HepG2 (cell line): Measurements from ENCODE around the gene KRT40. TPM values are rescaled to one million over a fixed set of nuclear protein-coding genes. Genes with fewer than 3 reads are reported as not detected.
"Not testable (repeated sequence)": the region's sequence is repeated elsewhere in the genome, so short reads cannot be mapped to it uniquely, and the experiment has no call there.

Experiments
- ATAC-seq: fragments of 200-7000 bp; cut with Tn5 transposase; 3 replicates; pipeline ENCODE4 v1.9.1; 2020; ENCODE audit warnings: mild to moderate bottlenecking, moderate library complexity
- BruUV-seq: library from RNA; stranded (reverse); fragments of 400-500 nt; replicated peaks from 2 replicates; lab custom pipeline; 2021; lab: Mats Ljungman, UMichigan
- CTCF ChIA-PET: fragments of 300-600 bp; formaldehyde crosslinking; extraction: SDS; loops from one replicate; lab custom pipeline; 2021; ENCODE audit warnings: low total read pairs, inconsistent platforms, low intra/inter-chr PET ratio; lab: Yijun Ruan, JAX
- POLR2A ChIA-PET: fragments of 350-600 bp; sonication (Branson Sonifier 250); formaldehyde crosslinking; loops from one replicate; lab custom pipeline; 2020; ENCODE audit warnings: antibody characterized with exemption, inconsistent platforms; lab: Yijun Ruan, JAX
- DNase-seq: peaks from one replicate; pipeline ENCODE4 v3.0.0-alpha.2; 2015; ENCODE audit warnings: low spot score
- FAIRE-seq: peaks from 3 replicates; lab custom pipeline; 2011; peaks lifted over from hg19 to GRCh38; lab: Jason Lieb, UNC
- H2AFZ ChIP-seq: one replicate; pipeline ENCODE4 v1.6.1; 2011; ENCODE audit warnings: low read length, inconsistent platforms
- H3K27ac ChIP-seq: fragments of 300-600 bp; 3 replicates; pipeline ENCODE4 v1.8.0; 2011; ENCODE audit warnings: mixed run types, mild to moderate bottlenecking, mixed read lengths, low read length, inconsistent platforms; ENCODE audit not compliant: insufficient read depth; ENCODE audit errors: extremely low read length
- H3K27me3 ChIP-seq, 2 experiments: fragments of 200-600 bp in 1 of 2; 2 replicates in 1 of 2; 3 replicates in 1 of 2; pipeline versions ENCODE4 v1.6.0 to v1.8.0; 2011; ENCODE audit warnings: low read length in 2 of 2, mild to moderate bottlenecking in 2 of 2, moderate library complexity in 2 of 2, inconsistent platforms in 1 of 2; ENCODE audit not compliant: insufficient read depth in 2 of 2, control insufficient read depth in 1 of 2
- H3K36me3 ChIP-seq, 2 experiments: fragments of 200-600 bp in 1 of 2; replicated peaks in 1 of 2; 2 replicates in 1 of 2; 3 replicates in 1 of 2; pipeline versions ENCODE4 v1.5.1 to v1.8.0; 2011; ENCODE audit warnings: low read length in 2 of 2, inconsistent platforms in 1 of 2; ENCODE audit not compliant: insufficient read depth in 2 of 2, control insufficient read depth in 1 of 2
- H3K4me1 ChIP-seq: 2 replicates; pipeline ENCODE4 v1.5.1; 2012; ENCODE audit warnings: low read length, inconsistent platforms; ENCODE audit not compliant: insufficient read depth
- H3K4me2 ChIP-seq: 2 replicates; pipeline ENCODE4 v1.6.0; 2011; ENCODE audit warnings: low read depth, low read length, inconsistent platforms
- H3K4me3 ChIP-seq, 3 experiments: fragments of 200-600 bp in 1 of 3; sonication (generic), shearing (Covaris generic) in 1 of 3; replicated peaks in 1 of 3; 2 replicates each; pipeline ENCODE4 v1.5.1; 2011 to 2016; ENCODE audit warnings: low read length in 3 of 3, inconsistent platforms in 2 of 3, low read depth in 2 of 3, mild to moderate bottlenecking in 2 of 3, control low read depth in 1 of 3, mixed read lengths in 1 of 3; ENCODE audit not compliant: insufficient read depth in 1 of 3
- H3K79me2 ChIP-seq: one replicate; pipeline ENCODE4 v1.6.1; 2011; ENCODE audit warnings: low read length, inconsistent platforms; ENCODE audit not compliant: insufficient read depth
- H3K9ac ChIP-seq: 2 replicates; pipeline ENCODE4 v1.6.0; 2011; ENCODE audit warnings: mild to moderate bottlenecking, low read depth, low read length, inconsistent platforms; ENCODE audit not compliant: insufficient read depth
- H3K9me3 ChIP-seq: 2 replicates; pipeline ENCODE4 v1.5.1; 2012; ENCODE audit warnings: mild to moderate bottlenecking, low read length
- H4K20me1 ChIP-seq: 2 replicates; pipeline ENCODE4 v1.6.0; 2011; ENCODE audit warnings: inconsistent platforms, mild to moderate bottlenecking, low read length, moderate library complexity; ENCODE audit not compliant: insufficient read depth
- ZNF484 ChIP-seq: sonication (generic); formaldehyde crosslinking; IDR thresholded peaks from 2 replicates; pipeline ENCODE4 v1.5.1; 2020; ENCODE audit warnings: mild to moderate bottlenecking, low read depth, missing genetic modification reagents, borderline replicate concordance
- WGBS: methylation state at CpG from one replicate; pipeline ENCODE4 v1.1.6; 2017; ENCODE audit warnings: low lambda C conversion rate; 5-methylcytosine and 5-hydroxymethylcytosine counted together
- in situ Hi-C: cut with HindIII; loops from 2 replicates; pipeline ENCODE4 v1.10.0; 2017; ENCODE audit warnings: low pct_unique_long_range_greater_than_20kb; ENCODE audit not compliant: extremely low pct_ligation_motif_present
- intact Hi-C: fragments of 100-400 bp; cut with micrococcal nuclease; formaldehyde crosslinking; loops from one replicate; pipeline ENCODE4 v1.10.0; 2022; ENCODE audit not compliant: unreplicated experiment
- polyA plus RNA-seq, 8 experiments: library from polyadenylated mRNA; depleted of rRNA in 3 of 8; stranded (reverse) in 7 of 8; unstranded in 1 of 8; fragments of >200 nt; fragmentation: Illumina TruSeq in 4 of 8; extraction: Trizol in 4 of 8; gene quantifications; 2 replicates each; pipeline versions ENCODE4 v1.2.1 to v1.2.3, GENCODE V29; 2011 to 2016; ENCODE audit warnings: low read depth in 4 of 8, missing spikeins in 1 of 8, mixed read lengths in 1 of 8; ENCODE audit not compliant: insufficient read depth in 1 of 8
- total RNA-seq, 5 experiments: library from RNA; depleted of rRNA; stranded (reverse); fragments of >200 nt; fragmentation: Illumina TruSeq; extraction: Trizol; gene quantifications; 2 replicates each; pipeline ENCODE4 v1.2.3, GENCODE V29; 2016; ENCODE audit warnings: low read depth in 1 of 5
- TF ChIP-seq, protein P1 (sequence below): sonication (generic); formaldehyde crosslinking; IDR thresholded peaks from 2 replicates; pipeline ENCODE4 v1.9.0; 2021; ENCODE audit warnings: mild to moderate bottlenecking, missing genetic modification reagents
- TF ChIP-seq, protein P2 (sequence below): IDR thresholded peaks from 2 replicates; pipeline ENCODE4 v1.6.1; 2016; ENCODE audit warnings: control low read depth

KRT40 gene
- total and polyA plus RNA-seq, 2 of the 13 experiments (the other 11 are each of a cell fraction or from before 2014, with no cell fraction given): not detected

DNA sequence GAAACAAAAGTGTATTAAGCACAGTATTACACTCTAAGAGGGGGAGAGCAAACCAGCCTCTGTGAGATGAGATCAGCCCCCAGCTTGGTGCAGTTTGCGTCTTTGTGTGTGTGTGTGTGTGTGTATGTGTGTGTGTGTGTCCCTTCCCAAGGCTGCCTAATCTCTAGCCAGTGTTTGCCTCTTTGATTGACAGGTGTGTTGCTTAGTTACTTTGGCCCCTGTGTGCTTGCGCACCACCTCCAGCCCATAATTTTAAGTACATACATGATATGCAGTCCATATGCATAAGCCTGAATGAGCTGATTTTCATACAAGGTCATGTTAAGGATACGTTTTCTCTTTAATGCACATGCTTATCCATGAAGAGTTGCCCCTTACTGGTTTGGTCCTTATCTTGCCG lies 17.7 kb upstream of the KRT40 start:
- Histone ChIP-seq H3K9ac (no peak overlapping the region), H2AFZ (no peak overlapping the region), H3K79me2 (no peaks in the 10 kb centered on the region), H3K27ac (no peak overlapping the region), H3K4me2 (no peak overlapping the region), H3K9me3 (no peaks in the 10 kb centered on the region), H4K20me1 (no peaks in the 10 kb centered on the region), H3K36me3 (no peaks in the 10 kb centered on the region), H3K4me3 (no peak overlapping the region), H3K27me3 (no peaks in the 10 kb centered on the region), H3K4me1 (peaks cover 50% of the 10 kb centered on the region)
- DNase-seq: no peak
- ChIA-PET POLR2A (interaction anchor here (0.7 kb wide), 1 partner anchor 45 kb away, joined by 3 read pairs; no protein-coding TSS in a partner anchor), CTCF (no interaction called here)
- in situ Hi-C loops: loop anchor here (5.0 kb wide), 2 partner anchors 39 to 89 kb away; no protein-coding TSS in a partner anchor
- intact Hi-C loops: no loop called here
- ATAC-seq: no peak
- TF ChIP-seq, protein P1, sequence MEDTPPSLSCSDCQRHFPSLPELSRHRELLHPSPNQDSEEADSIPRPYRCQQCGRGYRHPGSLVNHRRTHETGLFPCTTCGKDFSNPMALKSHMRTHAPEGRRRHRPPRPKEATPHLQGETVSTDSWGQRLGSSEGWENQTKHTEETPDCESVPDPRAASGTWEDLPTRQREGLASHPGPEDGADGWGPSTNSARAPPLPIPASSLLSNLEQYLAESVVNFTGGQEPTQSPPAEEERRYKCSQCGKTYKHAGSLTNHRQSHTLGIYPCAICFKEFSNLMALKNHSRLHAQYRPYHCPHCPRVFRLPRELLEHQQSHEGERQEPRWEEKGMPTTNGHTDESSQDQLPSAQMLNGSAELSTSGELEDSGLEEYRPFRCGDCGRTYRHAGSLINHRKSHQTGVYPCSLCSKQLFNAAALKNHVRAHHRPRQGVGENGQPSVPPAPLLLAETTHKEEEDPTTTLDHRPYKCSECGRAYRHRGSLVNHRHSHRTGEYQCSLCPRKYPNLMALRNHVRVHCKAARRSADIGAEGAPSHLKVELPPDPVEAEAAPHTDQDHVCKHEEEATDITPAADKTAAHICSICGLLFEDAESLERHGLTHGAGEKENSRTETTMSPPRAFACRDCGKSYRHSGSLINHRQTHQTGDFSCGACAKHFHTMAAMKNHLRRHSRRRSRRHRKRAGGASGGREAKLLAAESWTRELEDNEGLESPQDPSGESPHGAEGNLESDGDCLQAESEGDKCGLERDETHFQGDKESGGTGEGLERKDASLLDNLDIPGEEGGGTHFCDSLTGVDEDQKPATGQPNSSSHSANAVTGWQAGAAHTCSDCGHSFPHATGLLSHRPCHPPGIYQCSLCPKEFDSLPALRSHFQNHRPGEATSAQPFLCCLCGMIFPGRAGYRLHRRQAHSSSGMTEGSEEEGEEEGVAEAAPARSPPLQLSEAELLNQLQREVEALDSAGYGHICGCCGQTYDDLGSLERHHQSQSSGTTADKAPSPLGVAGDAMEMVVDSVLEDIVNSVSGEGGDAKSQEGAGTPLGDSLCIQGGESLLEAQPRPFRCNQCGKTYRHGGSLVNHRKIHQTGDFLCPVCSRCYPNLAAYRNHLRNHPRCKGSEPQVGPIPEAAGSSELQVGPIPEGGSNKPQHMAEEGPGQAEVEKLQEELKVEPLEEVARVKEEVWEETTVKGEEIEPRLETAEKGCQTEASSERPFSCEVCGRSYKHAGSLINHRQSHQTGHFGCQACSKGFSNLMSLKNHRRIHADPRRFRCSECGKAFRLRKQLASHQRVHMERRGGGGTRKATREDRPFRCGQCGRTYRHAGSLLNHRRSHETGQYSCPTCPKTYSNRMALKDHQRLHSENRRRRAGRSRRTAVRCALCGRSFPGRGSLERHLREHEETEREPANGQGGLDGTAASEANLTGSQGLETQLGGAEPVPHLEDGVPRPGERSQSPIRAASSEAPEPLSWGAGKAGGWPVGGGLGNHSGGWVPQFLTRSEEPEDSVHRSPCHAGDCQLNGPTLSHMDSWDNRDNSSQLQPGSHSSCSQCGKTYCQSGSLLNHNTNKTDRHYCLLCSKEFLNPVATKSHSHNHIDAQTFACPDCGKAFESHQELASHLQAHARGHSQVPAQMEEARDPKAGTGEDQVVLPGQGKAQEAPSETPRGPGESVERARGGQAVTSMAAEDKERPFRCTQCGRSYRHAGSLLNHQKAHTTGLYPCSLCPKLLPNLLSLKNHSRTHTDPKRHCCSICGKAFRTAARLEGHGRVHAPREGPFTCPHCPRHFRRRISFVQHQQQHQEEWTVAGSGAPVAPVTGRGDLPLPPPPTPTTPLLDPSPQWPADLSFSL (CRISPR knock-in tag): peak; percentile 69; the same call in 1 of the 2 replicates
- TF ChIP-seq ZNF484 (CRISPR knock-in tag): no peak
- TF ChIP-seq, protein P2, sequence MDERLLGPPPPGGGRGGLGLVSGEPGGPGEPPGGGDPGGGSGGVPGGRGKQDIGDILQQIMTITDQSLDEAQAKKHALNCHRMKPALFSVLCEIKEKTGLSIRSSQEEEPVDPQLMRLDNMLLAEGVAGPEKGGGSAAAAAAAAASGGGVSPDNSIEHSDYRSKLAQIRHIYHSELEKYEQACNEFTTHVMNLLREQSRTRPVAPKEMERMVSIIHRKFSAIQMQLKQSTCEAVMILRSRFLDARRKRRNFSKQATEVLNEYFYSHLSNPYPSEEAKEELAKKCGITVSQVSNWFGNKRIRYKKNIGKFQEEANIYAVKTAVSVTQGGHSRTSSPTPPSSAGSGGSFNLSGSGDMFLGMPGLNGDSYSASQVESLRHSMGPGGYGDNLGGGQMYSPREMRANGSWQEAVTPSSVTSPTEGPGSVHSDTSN (CRISPR knock-in tag): peak; percentile 67; the same call in 1 of the 2 replicates
- WGBS: 87% methylated on average over 4 of the region's 4 CpGs
- no TSS peak for BruUV-seq
- no peak for FAIRE-seq

DNA sequence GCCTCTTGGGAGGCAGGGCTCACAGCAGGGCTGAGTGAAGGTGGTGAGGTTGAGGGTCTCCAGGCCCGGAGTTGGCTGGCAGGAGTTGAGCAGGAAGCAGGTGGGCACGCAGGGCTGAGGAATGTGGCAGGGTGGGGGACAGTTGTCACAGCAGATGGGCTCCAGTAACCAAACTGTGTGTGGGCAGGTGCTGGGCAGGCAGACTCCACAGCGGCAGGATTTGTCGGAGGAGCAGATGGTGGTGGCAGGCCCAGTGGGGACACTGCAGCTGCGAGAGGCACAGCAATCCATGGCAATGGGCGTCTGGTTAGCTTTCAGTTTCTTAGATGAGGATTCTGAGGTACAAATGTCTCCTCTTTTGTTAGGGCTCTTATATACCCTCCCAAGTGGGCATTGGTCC lies 15.4 kb upstream of the KRT40 start, which contains the start of gene KRTAP3-2:
Gene KRTAP3-2, minus strand, starts transcription at position 344 of the 400 bp plus-strand sequence. Its CDS starts 53 bp downstream, at position 291.
- FAIRE-seq, POLR2A ChIA-PET, intact Hi-C loops, H3K9ac ChIP-seq, in situ Hi-C loops, H3K4me3 ChIP-seq, H3K9me3 ChIP-seq, H4K20me1 ChIP-seq, H3K79me2 ChIP-seq, H3K4me2 ChIP-seq, H3K36me3 ChIP-seq, H3K27ac ChIP-seq, BruUV-seq, H3K27me3 ChIP-seq, ATAC-seq, CTCF ChIA-PET, H2AFZ ChIP-seq, DNase-seq: not testable (repeated sequence)
- peaks cover 35% of the 10 kb centered on the region for H3K4me1 ChIP-seq
- WGBS: 87% methylated on average over 6 of the region's 6 CpGs
